Thoracic aorta (tissue), 2 donors: ENCODE data around the gene ZMYND8. TPM values are rescaled to one million over a fixed set of nuclear protein-coding genes. Genes with fewer than 3 reads are reported as not detected.

Experiments
- ATAC-seq: fragments of 150-250 bp; one replicate; pipeline ENCODE4 v1.8.0; 2017; ENCODE audit warnings: low read depth; ENCODE audit not compliant: insufficient number of reproducible peaks, low FRiP score
- DNase-seq: peaks from one replicate; pipeline ENCODE4 v3.0.0-alpha.2; 2020; ENCODE audit warnings: low spot score
- H3K27ac ChIP-seq, 2 donors: fragments of 200-600 bp; sonication (generic); 1 replicate in 1 of 2; 2 replicates in 1 of 2; pipeline ENCODE4 v1.5.1; 2016; ENCODE audit warnings: mild to moderate bottlenecking in 2 of 2, moderate library complexity in 2 of 2
- H3K27me3 ChIP-seq: fragments of 200-600 bp; sonication (generic); replicated peaks from 2 replicates; pipeline ENCODE4 v1.6.0; 2016; ENCODE audit warnings: mild to moderate bottlenecking; ENCODE audit not compliant: insufficient read depth
- H3K36me3 ChIP-seq: fragments of 200-600 bp; sonication (generic); one replicate; pipeline ENCODE4 v1.5.1; 2016
- H3K4me1 ChIP-seq, 2 donors: fragments of 200-600 bp; sonication (generic); 1 replicate in 1 of 2; 2 replicates in 1 of 2; pipeline versions ENCODE4 v1.5.1 to v1.6.0; 2016; ENCODE audit warnings: low read depth in 2 of 2, mild to moderate bottlenecking in 1 of 2; ENCODE audit not compliant: control insufficient read depth in 1 of 2
- H3K4me3 ChIP-seq: fragments of 200-600 bp; sonication (generic); 2 replicates; pipeline ENCODE4 v1.5.1; 2016; ENCODE audit warnings: mild to moderate bottlenecking
- H3K9me3 ChIP-seq: fragments of 200-600 bp; sonication (generic); 2 replicates; pipeline ENCODE4 v1.5.1; 2016
- total RNA-seq, 2 donors: library from RNA; depleted of rRNA; stranded (reverse); fragments of >200 nt; gene quantifications; one replicate each; pipeline versions ENCODE4 v1.1.0 to v1.2.3, GENCODE V29; 2016
- TF ChIP-seq, protein P1 (sequence below): fragments of 200-600 bp; sonication (generic); IDR thresholded peaks from one replicate; pipeline ENCODE4 v1.5.1; 2019; ENCODE audit warnings: antibody characterized with exemption

The ZMYND8 gene
- total RNA-seq, 2 donors from 2014 or later: 17.9 to 27.2 TPM

DNA sequence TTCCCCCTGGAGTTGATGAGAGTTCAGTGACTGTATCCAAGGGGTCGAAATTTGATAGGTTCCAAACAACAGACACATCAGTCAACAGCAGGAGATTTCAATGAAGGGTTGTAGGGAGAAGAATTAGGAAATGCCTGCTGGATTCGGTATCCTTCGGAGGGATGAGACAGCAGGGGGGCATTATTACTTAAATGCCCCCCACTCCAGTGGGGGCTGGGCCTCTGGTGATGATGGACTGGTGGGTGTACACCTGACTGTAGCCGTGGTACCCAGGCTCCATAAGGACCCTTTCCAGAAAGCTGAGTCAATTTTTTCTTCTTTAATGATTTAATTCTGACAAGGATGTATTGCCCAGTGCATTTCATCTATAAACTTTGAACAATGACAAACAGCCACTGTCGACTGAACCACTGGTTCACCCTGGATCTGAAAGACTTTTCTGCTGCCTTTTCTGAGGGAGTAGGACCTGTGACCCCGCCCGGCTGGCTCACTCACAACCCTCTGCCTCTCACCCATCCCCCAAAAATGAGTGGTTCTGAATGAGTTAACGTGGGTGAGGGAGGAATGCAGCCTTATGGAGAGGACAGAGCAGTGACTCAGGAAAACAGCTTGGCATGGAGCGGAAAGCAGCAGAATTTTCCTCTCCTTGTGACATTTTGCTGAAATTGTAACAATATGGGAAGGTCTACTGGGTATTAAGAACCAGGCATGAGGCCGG lies 41.0 kb downstream of the ZMYND8 start:
- peak; percentile 25 for ATAC-seq
- TF ChIP-seq, protein P1, sequence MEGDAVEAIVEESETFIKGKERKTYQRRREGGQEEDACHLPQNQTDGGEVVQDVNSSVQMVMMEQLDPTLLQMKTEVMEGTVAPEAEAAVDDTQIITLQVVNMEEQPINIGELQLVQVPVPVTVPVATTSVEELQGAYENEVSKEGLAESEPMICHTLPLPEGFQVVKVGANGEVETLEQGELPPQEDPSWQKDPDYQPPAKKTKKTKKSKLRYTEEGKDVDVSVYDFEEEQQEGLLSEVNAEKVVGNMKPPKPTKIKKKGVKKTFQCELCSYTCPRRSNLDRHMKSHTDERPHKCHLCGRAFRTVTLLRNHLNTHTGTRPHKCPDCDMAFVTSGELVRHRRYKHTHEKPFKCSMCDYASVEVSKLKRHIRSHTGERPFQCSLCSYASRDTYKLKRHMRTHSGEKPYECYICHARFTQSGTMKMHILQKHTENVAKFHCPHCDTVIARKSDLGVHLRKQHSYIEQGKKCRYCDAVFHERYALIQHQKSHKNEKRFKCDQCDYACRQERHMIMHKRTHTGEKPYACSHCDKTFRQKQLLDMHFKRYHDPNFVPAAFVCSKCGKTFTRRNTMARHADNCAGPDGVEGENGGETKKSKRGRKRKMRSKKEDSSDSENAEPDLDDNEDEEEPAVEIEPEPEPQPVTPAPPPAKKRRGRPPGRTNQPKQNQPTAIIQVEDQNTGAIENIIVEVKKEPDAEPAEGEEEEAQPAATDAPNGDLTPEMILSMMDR: no peak
- H3K27me3 ChIP-seq: no peaks in the 10 kb centered on the region
- peak overlapping the region; percentile 98 to 100 for H3K27ac ChIP-seq
- no peaks in the 10 kb centered on the region for H3K36me3 ChIP-seq
- H3K4me3 ChIP-seq: no peak overlapping the region
- peak; percentile 47 for DNase-seq
- peaks cover 45 to 70% of the 10 kb centered on the region in 2 donors for H3K4me1 ChIP-seq
- H3K9me3 ChIP-seq: no peaks in the 10 kb centered on the region

- no peaks in the 10 kb centered on the region for H3K9me3 ChIP-seq
- peak overlapping the region; percentile 98 to 100 for H3K27ac ChIP-seq
- H3K36me3 ChIP-seq: no peaks in the 10 kb centered on the region
- H3K4me3 ChIP-seq: no peak overlapping the region
- no peak for ATAC-seq
- no peak for DNase-seq
- TF ChIP-seq, protein P1: no peak
- H3K27me3 ChIP-seq: no peaks in the 10 kb centered on the region
- H3K4me1 ChIP-seq: peaks cover 46 to 70% of the 10 kb centered on the region in 2 donors
Measured at GRCh38 chr20:47314647-47315338, 41.7 kb downstream of the ZMYND8 start.

DNA sequence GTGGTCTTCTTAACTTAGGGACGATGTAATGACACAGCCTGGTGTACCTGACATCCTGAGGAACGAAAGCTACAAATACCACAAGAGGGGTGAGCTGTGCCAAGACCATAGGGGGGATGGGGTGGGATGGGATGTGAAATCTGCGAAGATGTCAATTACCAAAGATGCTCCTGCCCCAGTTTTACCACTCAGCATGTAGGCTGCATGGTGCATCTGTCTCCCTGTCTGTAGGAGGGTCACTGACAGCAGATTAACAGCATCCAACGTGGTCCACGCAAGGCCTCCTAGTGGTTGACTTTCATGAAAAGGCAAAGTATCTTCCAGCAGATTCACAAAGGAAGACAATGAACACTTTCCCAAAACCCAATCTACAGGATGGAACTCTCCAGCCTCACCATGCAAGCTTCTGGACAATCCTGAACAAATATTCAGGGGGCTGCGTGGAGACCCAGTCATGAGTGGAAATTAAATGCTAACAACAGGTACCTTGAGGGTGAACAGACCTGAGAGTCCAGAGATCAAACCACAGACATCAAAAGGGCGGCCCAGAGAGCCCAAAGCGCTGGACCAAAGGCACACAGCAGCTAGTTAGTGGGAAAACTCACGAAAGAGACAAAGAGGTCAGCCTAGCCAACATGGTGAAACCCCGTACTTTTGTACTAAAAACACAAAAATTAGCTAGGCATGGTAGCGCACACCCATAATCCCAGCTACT lies 44.4 kb downstream of the ZMYND8 start:
- Histone ChIP-seq H3K27me3 (no peaks in the 10 kb centered on the region), H3K27ac (peak overlapping the region in 1 of 2 donors; percentile 55), H3K9me3 (no peaks in the 10 kb centered on the region), H3K4me3 (no peak overlapping the region), H3K4me1 (peaks cover 38 to 59% of the 10 kb centered on the region in 2 donors), H3K36me3 (no peaks in the 10 kb centered on the region)
- DNase-seq (no peak), ATAC-seq (no peak)
- TF ChIP-seq, protein P1: no peak

GRCh38 chr20:47311211-47311610 lies 45.3 kb downstream of the ZMYND8 start:
- H3K27ac ChIP-seq: peak overlapping the region in 1 of 2 donors; percentile 83
- H3K36me3 ChIP-seq: peaks cover 3% of the 10 kb centered on the region
- no peaks in the 10 kb centered on the region for H3K27me3 ChIP-seq
- H3K4me3 ChIP-seq: no peak overlapping the region
- TF ChIP-seq, protein P1: no peak
- DNase-seq: no peak
- ATAC-seq: no peak
- H3K9me3 ChIP-seq: no peaks in the 10 kb centered on the region
- H3K4me1 ChIP-seq: peaks cover 28 to 50% of the 10 kb centered on the region in 2 donors

GRCh38 chr20:47310729-47311128 lies 45.8 kb downstream of the ZMYND8 start:
- H3K36me3 ChIP-seq: peaks cover 6% of the 10 kb centered on the region
- H3K4me1 ChIP-seq: peaks cover 24 to 45% of the 10 kb centered on the region in 2 donors
- DNase-seq (no peak), ATAC-seq (no peak)
- peak overlapping the region; percentile 83 to 85 for H3K27ac ChIP-seq
- no peak overlapping the region for H3K4me3 ChIP-seq
- no peaks in the 10 kb centered on the region for H3K27me3 ChIP-seq
- TF ChIP-seq, protein P1: no peak
- no peaks in the 10 kb centered on the region for H3K9me3 ChIP-seq
